Liver (tissue), 9 donors: ENCODE measurements around the gene APIP. TPM values are rescaled to one million over a fixed set of nuclear protein-coding genes. Genes with fewer than 3 reads are reported as not detected.

Experiments used
- DNase-seq: peaks from one replicate; pipeline ENCODE4 v3.0.0-alpha.2; 2017; ENCODE audit warnings: low spot score
- H3K27ac ChIP-seq, 2 donors: one replicate each; pipeline ENCODE4 v1.7.0; 2013; ENCODE audit warnings: inconsistent platforms in 2 of 2, low read length in 2 of 2, control low read depth in 1 of 2, low read depth in 1 of 2, mild to moderate bottlenecking in 1 of 2
- H3K27me3 ChIP-seq, 4 donors: one replicate each; pipeline versions ENCODE4 v1.6.1 to v1.7.0; 2013; ENCODE audit warnings: low read length in 3 of 4, inconsistent platforms in 1 of 4, mild to moderate bottlenecking in 1 of 4, moderate library complexity in 1 of 4; ENCODE audit not compliant: control insufficient read depth in 4 of 4, insufficient read depth in 4 of 4
- H3K36me3 ChIP-seq, 4 donors: one replicate each; pipeline versions ENCODE4 v1.6.1 to v1.7.0; 2013; ENCODE audit warnings: low read length in 3 of 4, mild to moderate bottlenecking in 3 of 4, low read depth in 1 of 4, moderate library complexity in 1 of 4; ENCODE audit not compliant: control insufficient read depth in 4 of 4, insufficient read depth in 3 of 4
- H3K4me1 ChIP-seq, 4 donors: one replicate each; pipeline versions ENCODE4 v1.6.1 to v1.7.0; 2013; ENCODE audit warnings: low read length in 3 of 4, mild to moderate bottlenecking in 3 of 4, moderate library complexity in 1 of 4; ENCODE audit not compliant: control insufficient read depth in 4 of 4, insufficient read depth in 4 of 4
- H3K4me3 ChIP-seq, 3 donors: one replicate each; pipeline versions ENCODE4 v1.6.1 to v1.7.0; 2013; ENCODE audit warnings: low read length in 3 of 3, control low read depth in 1 of 3, low read depth in 1 of 3, mild to moderate bottlenecking in 1 of 3
- H3K9ac ChIP-seq, 2 donors: one replicate each; pipeline ENCODE4 v1.7.0; 2013; ENCODE audit warnings: low read length in 2 of 2, mild to moderate bottlenecking in 2 of 2, moderate library complexity in 2 of 2, control low read depth in 1 of 2, low read depth in 1 of 2
- H3K9me3 ChIP-seq, 4 donors: one replicate each; pipeline versions ENCODE4 v1.6.1 to v1.7.0; 2013; ENCODE audit warnings: low read length in 3 of 4; ENCODE audit not compliant: control insufficient read depth in 4 of 4
- EGR1 ChIP-seq, 2 donors: IDR thresholded peaks; 2 replicates each; pipeline ENCODE4 v1.6.1; 2016 to 2018; ENCODE audit warnings: antibody characterized with exemption in 2 of 2, low read depth in 2 of 2
- FOXA1 ChIP-seq: IDR thresholded peaks from 2 replicates; pipeline ENCODE4 v1.6.1; 2016; ENCODE audit warnings: antibody characterized with exemption
- FOXA2 ChIP-seq: IDR thresholded peaks from 2 replicates; pipeline ENCODE4 v1.6.1; 2016; ENCODE audit warnings: antibody characterized with exemption
- GABPA ChIP-seq, 2 donors: IDR thresholded peaks in 1 of 2; conservative IDR thresholded peaks in 1 of 2; 2 replicates each; pipeline ENCODE4 v1.6.1; 2016; ENCODE audit warnings: antibody characterized with exemption in 2 of 2, mild to moderate bottlenecking in 1 of 2, moderate library complexity in 1 of 2
- HNF4A ChIP-seq, 2 donors: conservative IDR thresholded peaks; 2 replicates each; pipeline ENCODE4 v1.6.1; 2016; ENCODE audit warnings: antibody characterized with exemption in 2 of 2, mild to moderate bottlenecking in 2 of 2
- HNF4G ChIP-seq: IDR thresholded peaks from 2 replicates; pipeline ENCODE4 v1.6.1; 2016; ENCODE audit warnings: antibody characterized with exemption
- JUND ChIP-seq, 2 donors: IDR thresholded peaks; 2 replicates each; pipeline ENCODE4 v1.6.1; 2016; ENCODE audit warnings: antibody characterized with exemption in 2 of 2
- NR2F2 ChIP-seq: IDR thresholded peaks from 2 replicates; pipeline ENCODE4 v1.6.1; 2016; ENCODE audit warnings: antibody characterized with exemption
- RAD21 ChIP-seq, 2 donors: IDR thresholded peaks; 2 replicates each; pipeline ENCODE4 v1.6.1; 2016; ENCODE audit warnings: antibody characterized with exemption in 2 of 2, mild to moderate bottlenecking in 2 of 2
- RXRA ChIP-seq, 2 donors: IDR thresholded peaks; 2 replicates each; pipeline ENCODE4 v1.6.1; 2017 to 2018; ENCODE audit warnings: antibody characterized with exemption in 2 of 2, mild to moderate bottlenecking in 1 of 2
- SP1 ChIP-seq: IDR thresholded peaks from 2 replicates; pipeline ENCODE4 v1.6.1; 2018; ENCODE audit warnings: antibody characterized with exemption, mild to moderate bottlenecking
- TAF1 ChIP-seq: conservative IDR thresholded peaks from 2 replicates; pipeline ENCODE4 v1.6.1; 2016; ENCODE audit warnings: antibody characterized with exemption, mild to moderate bottlenecking
- YY1 ChIP-seq: IDR thresholded peaks from 2 replicates; pipeline ENCODE4 v1.6.1; 2016; ENCODE audit warnings: antibody characterized with exemption, mild to moderate bottlenecking
- WGBS: extraction: QIAGEN DNeasy Blood & Tissue Kit; methylation state at CpG from one replicate; pipeline ENCODE4 v1.1.7; 2013; 5-methylcytosine and 5-hydroxymethylcytosine counted together
- polyA plus RNA-seq, 2 donors: library from polyadenylated mRNA; stranded (reverse) in 1 of 2; unstranded in 1 of 2; fragments of 200-250 nt in 1 of 2; fragments of >200 nt in 1 of 2; fragmentation: Nextera tagmentation in 1 of 2; extraction: Ambion mirVana in 1 of 2; gene quantifications; one replicate each; pipeline versions ENCODE4 v1.2.1 to v1.2.3, GENCODE V29; 2013 to 2015
- total RNA-seq, 2 donors: library from RNA; depleted of rRNA; stranded (reverse); fragments of >200 nt; gene quantifications; one replicate each; pipeline ENCODE4 v1.2.3, GENCODE V29; 2014
- TF ChIP-seq, protein P1 (sequence below): IDR thresholded peaks from 2 replicates; pipeline ENCODE4 v1.6.1; 2016; ENCODE audit warnings: antibody characterized with exemption
- TF ChIP-seq, protein P2 (sequence below): fragments of 150-350 bp; IDR thresholded peaks from 2 replicates; pipeline ENCODE4 v1.5.1; 2017; ENCODE audit warnings: improper control_type of control experiment, low read depth, low read length; ENCODE audit not compliant: missing input control
- TF ChIP-seq, protein P3 (sequence below): IDR thresholded peaks from 2 replicates; pipeline ENCODE4 v1.6.1; 2016; ENCODE audit warnings: antibody characterized with exemption
- TF ChIP-seq, protein P4 (sequence below): IDR thresholded peaks from 2 replicates; pipeline ENCODE4 v1.6.1; 2016; ENCODE audit warnings: antibody characterized with exemption
- TF ChIP-seq, protein P5 (sequence below): IDR thresholded peaks from 2 replicates; pipeline ENCODE4 v1.6.1; 2016; ENCODE audit warnings: antibody characterized with exemption, mild to moderate bottlenecking
- donor health status: healthy.
- donor health status: healthy.
- donor health status: healthy.
- donor health status: healthy.
- donor health status: healthy.

The APIP gene
- total and polyA plus RNA-seq, 4 donors = 13.4 to 26.3 (median 16.5) TPM

DNA sequence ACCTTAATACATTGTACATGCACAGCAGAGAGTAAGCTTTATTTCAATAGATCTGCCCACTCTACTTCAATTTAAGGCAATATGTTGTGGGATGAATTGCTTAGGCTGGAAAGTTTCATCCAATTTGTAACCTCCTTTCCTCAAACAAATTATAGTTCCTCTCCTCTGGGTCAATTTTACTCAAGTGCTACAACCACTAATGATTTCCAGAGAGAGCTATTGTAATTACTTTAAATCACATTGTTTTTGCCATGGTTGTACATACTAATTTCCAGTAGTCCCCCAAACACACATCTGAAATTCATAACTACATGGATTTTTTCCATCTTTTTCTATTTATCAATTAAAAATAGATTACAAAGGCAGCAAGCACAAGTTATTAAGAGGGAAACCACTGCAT lies 72.9 kb downstream of the APIP start (continued):
- TF ChIP-seq HNF4A (conservative IDR thresholded peaks at IDR 0.05) (no peak), HNF4G (no peak), YY1 (no peak), GABPA (IDR thresholded peaks at IDR 0.05 in 1 of 2, conservative IDR thresholded peaks at IDR 0.05 in 1 of 2) (no peak), FOXA1 (no peak), RXRA (IDR thresholded peaks at IDR 0.05) (no peak), JUND (IDR thresholded peaks at IDR 0.05) (no peak), RAD21 (IDR thresholded peaks at IDR 0.05) (no peak), NR2F2 (no peak), SP1 (no peak)
- TF ChIP-seq, protein P1, sequence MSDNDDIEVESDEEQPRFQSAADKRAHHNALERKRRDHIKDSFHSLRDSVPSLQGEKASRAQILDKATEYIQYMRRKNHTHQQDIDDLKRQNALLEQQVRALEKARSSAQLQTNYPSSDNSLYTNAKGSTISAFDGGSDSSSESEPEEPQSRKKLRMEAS = no peak

DNA sequence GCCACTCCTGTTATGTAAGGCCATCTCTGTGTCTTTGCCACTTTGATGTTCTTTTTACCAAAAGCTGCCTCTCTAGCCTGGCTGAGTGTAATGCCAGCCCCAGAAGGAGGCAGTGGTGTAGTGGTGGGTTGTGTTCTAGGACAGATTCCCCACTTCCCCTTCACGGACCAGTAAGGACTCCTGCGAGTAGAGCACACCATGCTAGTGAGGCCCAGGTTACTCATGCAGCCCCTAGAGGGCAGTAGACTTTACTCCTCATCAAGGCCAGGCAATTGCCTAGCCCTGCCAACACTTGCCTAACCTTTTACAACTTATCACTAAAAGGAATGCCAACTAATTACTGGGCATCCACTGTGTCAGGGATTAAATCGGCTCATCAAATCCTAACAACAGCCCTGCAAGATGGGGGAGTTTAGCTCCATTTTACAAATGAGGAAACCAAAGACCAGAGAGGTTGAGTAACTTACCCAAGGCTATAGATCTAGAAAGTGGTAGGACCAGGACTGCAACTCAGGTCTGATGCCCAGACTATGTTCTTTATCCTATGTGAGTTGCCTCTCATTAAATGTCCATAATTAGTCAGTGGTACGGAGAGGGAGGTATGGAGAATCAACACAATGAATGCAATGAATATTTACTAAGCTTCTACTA lies 75.3 kb downstream of the APIP start:
- TF ChIP-seq JUND (IDR thresholded peaks at IDR 0.05) (no peak), RAD21 (IDR thresholded peaks at IDR 0.05) (peak; percentile 69 to 81), HNF4A (conservative IDR thresholded peaks at IDR 0.05) (peak in 1 of 2 donors; percentile 32)
- TF ChIP-seq, protein P2, sequence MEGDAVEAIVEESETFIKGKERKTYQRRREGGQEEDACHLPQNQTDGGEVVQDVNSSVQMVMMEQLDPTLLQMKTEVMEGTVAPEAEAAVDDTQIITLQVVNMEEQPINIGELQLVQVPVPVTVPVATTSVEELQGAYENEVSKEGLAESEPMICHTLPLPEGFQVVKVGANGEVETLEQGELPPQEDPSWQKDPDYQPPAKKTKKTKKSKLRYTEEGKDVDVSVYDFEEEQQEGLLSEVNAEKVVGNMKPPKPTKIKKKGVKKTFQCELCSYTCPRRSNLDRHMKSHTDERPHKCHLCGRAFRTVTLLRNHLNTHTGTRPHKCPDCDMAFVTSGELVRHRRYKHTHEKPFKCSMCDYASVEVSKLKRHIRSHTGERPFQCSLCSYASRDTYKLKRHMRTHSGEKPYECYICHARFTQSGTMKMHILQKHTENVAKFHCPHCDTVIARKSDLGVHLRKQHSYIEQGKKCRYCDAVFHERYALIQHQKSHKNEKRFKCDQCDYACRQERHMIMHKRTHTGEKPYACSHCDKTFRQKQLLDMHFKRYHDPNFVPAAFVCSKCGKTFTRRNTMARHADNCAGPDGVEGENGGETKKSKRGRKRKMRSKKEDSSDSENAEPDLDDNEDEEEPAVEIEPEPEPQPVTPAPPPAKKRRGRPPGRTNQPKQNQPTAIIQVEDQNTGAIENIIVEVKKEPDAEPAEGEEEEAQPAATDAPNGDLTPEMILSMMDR = peak; percentile 48
- Histone ChIP-seq H3K9me3 (no peaks in the 10 kb centered on the region), H3K36me3 (no peaks in the 10 kb centered on the region), H3K4me3 (no peak overlapping the region), H3K4me1 (no peaks in the 10 kb centered on the region), H3K27me3 (no peaks in the 10 kb centered on the region), H3K9ac (no peak overlapping the region), H3K27ac (no peak overlapping the region)
- WGBS = 56% methylated on average over 4 of the region's 4 CpGs
- DNase-seq = no peak

DNA sequence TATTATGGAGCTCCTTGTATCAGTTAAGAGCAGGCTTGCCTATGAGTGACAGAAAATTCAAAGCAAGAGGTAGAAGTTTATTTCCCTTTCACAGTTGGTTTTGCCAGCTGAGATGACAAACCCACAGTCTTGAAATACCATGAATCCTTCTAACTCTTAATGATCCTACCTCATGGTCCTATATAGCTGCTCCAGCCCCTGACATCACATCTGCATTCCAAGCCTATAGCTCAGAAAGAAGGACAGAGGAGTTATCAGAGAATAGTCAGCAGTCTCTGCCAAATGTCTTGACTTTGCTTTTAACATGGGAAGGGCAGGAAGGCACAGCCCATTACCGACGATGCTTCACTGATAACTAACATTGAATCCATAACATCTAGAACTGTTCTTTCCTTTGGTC lies 76.2 kb downstream of the APIP start:
- DNase-seq = no peak
- no peaks in the 10 kb centered on the region for H3K36me3 ChIP-seq
- H3K4me1 ChIP-seq = no peaks in the 10 kb centered on the region
- H3K27me3 ChIP-seq = no peaks in the 10 kb centered on the region
- WGBS = 92% methylated on average over 2 of the region's 2 CpGs
- no peak overlapping the region for H3K27ac ChIP-seq
- TF ChIP-seq TAF1 (no peak), EGR1 (IDR thresholded peaks at IDR 0.05; ENCODE audit: low read depth in 2 of 2) (no peak), HNF4G (no peak), JUND (IDR thresholded peaks at IDR 0.05) (no peak), SP1 (no peak), NR2F2 (no peak), GABPA (IDR thresholded peaks at IDR 0.05 in 1 of 2, conservative IDR thresholded peaks at IDR 0.05 in 1 of 2) (no peak), FOXA2 (no peak), YY1 (no peak), FOXA1 (no peak), RAD21 (IDR thresholded peaks at IDR 0.05) (no peak), RXRA (IDR thresholded peaks at IDR 0.05) (no peak)
- TF ChIP-seq, protein P3, sequence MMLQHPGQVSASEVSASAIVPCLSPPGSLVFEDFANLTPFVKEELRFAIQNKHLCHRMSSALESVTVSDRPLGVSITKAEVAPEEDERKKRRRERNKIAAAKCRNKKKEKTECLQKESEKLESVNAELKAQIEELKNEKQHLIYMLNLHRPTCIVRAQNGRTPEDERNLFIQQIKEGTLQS = no peak
- TF ChIP-seq, protein P4, sequence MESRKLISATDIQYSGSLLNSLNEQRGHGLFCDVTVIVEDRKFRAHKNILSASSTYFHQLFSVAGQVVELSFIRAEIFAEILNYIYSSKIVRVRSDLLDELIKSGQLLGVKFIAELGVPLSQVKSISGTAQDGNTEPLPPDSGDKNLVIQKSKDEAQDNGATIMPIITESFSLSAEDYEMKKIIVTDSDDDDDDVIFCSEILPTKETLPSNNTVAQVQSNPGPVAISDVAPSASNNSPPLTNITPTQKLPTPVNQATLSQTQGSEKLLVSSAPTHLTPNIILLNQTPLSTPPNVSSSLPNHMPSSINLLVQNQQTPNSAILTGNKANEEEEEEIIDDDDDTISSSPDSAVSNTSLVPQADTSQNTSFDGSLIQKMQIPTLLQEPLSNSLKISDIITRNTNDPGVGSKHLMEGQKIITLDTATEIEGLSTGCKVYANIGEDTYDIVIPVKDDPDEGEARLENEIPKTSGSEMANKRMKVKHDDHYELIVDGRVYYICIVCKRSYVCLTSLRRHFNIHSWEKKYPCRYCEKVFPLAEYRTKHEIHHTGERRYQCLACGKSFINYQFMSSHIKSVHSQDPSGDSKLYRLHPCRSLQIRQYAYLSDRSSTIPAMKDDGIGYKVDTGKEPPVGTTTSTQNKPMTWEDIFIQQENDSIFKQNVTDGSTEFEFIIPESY = no peak
- TF ChIP-seq, protein P2 = no peak
- TF ChIP-seq, protein P5, sequence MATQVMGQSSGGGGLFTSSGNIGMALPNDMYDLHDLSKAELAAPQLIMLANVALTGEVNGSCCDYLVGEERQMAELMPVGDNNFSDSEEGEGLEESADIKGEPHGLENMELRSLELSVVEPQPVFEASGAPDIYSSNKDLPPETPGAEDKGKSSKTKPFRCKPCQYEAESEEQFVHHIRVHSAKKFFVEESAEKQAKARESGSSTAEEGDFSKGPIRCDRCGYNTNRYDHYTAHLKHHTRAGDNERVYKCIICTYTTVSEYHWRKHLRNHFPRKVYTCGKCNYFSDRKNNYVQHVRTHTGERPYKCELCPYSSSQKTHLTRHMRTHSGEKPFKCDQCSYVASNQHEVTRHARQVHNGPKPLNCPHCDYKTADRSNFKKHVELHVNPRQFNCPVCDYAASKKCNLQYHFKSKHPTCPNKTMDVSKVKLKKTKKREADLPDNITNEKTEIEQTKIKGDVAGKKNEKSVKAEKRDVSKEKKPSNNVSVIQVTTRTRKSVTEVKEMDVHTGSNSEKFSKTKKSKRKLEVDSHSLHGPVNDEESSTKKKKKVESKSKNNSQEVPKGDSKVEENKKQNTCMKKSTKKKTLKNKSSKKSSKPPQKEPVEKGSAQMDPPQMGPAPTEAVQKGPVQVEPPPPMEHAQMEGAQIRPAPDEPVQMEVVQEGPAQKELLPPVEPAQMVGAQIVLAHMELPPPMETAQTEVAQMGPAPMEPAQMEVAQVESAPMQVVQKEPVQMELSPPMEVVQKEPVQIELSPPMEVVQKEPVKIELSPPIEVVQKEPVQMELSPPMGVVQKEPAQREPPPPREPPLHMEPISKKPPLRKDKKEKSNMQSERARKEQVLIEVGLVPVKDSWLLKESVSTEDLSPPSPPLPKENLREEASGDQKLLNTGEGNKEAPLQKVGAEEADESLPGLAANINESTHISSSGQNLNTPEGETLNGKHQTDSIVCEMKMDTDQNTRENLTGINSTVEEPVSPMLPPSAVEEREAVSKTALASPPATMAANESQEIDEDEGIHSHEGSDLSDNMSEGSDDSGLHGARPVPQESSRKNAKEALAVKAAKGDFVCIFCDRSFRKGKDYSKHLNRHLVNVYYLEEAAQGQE = no peak
- TF ChIP-seq, protein P1 = no peak
- no peak overlapping the region for H3K4me3 ChIP-seq
- H3K9ac ChIP-seq = no peak overlapping the region
- no peaks in the 10 kb centered on the region for H3K9me3 ChIP-seq
